HepG2 (cell line): Measurements from ENCODE around the gene DGUOK. TPM values are rescaled to one million over a fixed set of nuclear protein-coding genes. Genes with fewer than 3 reads are reported as not detected.

ENCODE experiments used
- ATAC-seq: fragments of 200-7000 bp; cut with Tn5 transposase; 3 replicates; pipeline ENCODE4 v1.9.1; 2020; ENCODE audit warnings: mild to moderate bottlenecking, moderate library complexity
- BruUV-seq: library from RNA; stranded (reverse); fragments of 400-500 nt; replicated peaks from 2 replicates; lab custom pipeline; 2021; lab: Mats Ljungman, UMichigan
- CTCF ChIA-PET: fragments of 300-600 bp; formaldehyde crosslinking; extraction: SDS; loops from one replicate; lab custom pipeline; 2021; ENCODE audit warnings: low total read pairs, inconsistent platforms, low intra/inter-chr PET ratio; lab: Yijun Ruan, JAX
- POLR2A ChIA-PET: fragments of 350-600 bp; sonication (Branson Sonifier 250); formaldehyde crosslinking; loops from one replicate; lab custom pipeline; 2020; ENCODE audit warnings: antibody characterized with exemption, inconsistent platforms; lab: Yijun Ruan, JAX
- DNase-seq: peaks from one replicate; pipeline ENCODE4 v3.0.0-alpha.2; 2015; ENCODE audit warnings: low spot score
- FAIRE-seq: peaks from 3 replicates; lab custom pipeline; 2011; peaks lifted over from hg19 to GRCh38; lab: Jason Lieb, UNC
- H2AFZ ChIP-seq: one replicate; pipeline ENCODE4 v1.6.1; 2011; ENCODE audit warnings: low read length, inconsistent platforms
- H3K27ac ChIP-seq: fragments of 300-600 bp; 3 replicates; pipeline ENCODE4 v1.8.0; 2011; ENCODE audit warnings: mixed run types, mild to moderate bottlenecking, mixed read lengths, low read length, inconsistent platforms; ENCODE audit not compliant: insufficient read depth; ENCODE audit errors: extremely low read length
- H3K27me3 ChIP-seq, 2 experiments: fragments of 200-600 bp in 1 of 2; 2 replicates in 1 of 2; 3 replicates in 1 of 2; pipeline versions ENCODE4 v1.6.0 to v1.8.0; 2011; ENCODE audit warnings: low read length in 2 of 2, mild to moderate bottlenecking in 2 of 2, moderate library complexity in 2 of 2, inconsistent platforms in 1 of 2; ENCODE audit not compliant: insufficient read depth in 2 of 2, control insufficient read depth in 1 of 2
- H3K36me3 ChIP-seq, 2 experiments: fragments of 200-600 bp in 1 of 2; replicated peaks in 1 of 2; 2 replicates in 1 of 2; 3 replicates in 1 of 2; pipeline versions ENCODE4 v1.5.1 to v1.8.0; 2011; ENCODE audit warnings: low read length in 2 of 2, inconsistent platforms in 1 of 2; ENCODE audit not compliant: insufficient read depth in 2 of 2, control insufficient read depth in 1 of 2
- H3K4me1 ChIP-seq: 2 replicates; pipeline ENCODE4 v1.5.1; 2012; ENCODE audit warnings: low read length, inconsistent platforms; ENCODE audit not compliant: insufficient read depth
- H3K4me2 ChIP-seq: 2 replicates; pipeline ENCODE4 v1.6.0; 2011; ENCODE audit warnings: low read depth, low read length, inconsistent platforms
- H3K4me3 ChIP-seq, 3 experiments: fragments of 200-600 bp in 1 of 3; sonication (generic), shearing (Covaris generic) in 1 of 3; replicated peaks in 1 of 3; 2 replicates each; pipeline ENCODE4 v1.5.1; 2011 to 2016; ENCODE audit warnings: low read length in 3 of 3, inconsistent platforms in 2 of 3, low read depth in 2 of 3, mild to moderate bottlenecking in 2 of 3, control low read depth in 1 of 3, mixed read lengths in 1 of 3; ENCODE audit not compliant: insufficient read depth in 1 of 3
- H3K79me2 ChIP-seq: one replicate; pipeline ENCODE4 v1.6.1; 2011; ENCODE audit warnings: low read length, inconsistent platforms; ENCODE audit not compliant: insufficient read depth
- H3K9ac ChIP-seq: 2 replicates; pipeline ENCODE4 v1.6.0; 2011; ENCODE audit warnings: mild to moderate bottlenecking, low read depth, low read length, inconsistent platforms; ENCODE audit not compliant: insufficient read depth
- H3K9me3 ChIP-seq: 2 replicates; pipeline ENCODE4 v1.5.1; 2012; ENCODE audit warnings: mild to moderate bottlenecking, low read length
- H4K20me1 ChIP-seq: 2 replicates; pipeline ENCODE4 v1.6.0; 2011; ENCODE audit warnings: inconsistent platforms, mild to moderate bottlenecking, low read length, moderate library complexity; ENCODE audit not compliant: insufficient read depth
- HNF1B ChIP-seq: sonication (generic); formaldehyde crosslinking; IDR thresholded peaks from 2 replicates; pipeline ENCODE4 v1.5.1; 2020; ENCODE audit warnings: mild to moderate bottlenecking, moderate library complexity, missing genetic modification reagents
- ZFX ChIP-seq: sonication (generic); formaldehyde crosslinking; IDR thresholded peaks from 2 replicates; pipeline ENCODE4 v1.4.0; 2020; ENCODE audit warnings: mild to moderate bottlenecking, low read depth, missing genetic modification reagents, moderate library complexity
- ZNF234 ChIP-seq: sonication (generic); formaldehyde crosslinking; conservative IDR thresholded peaks from 2 replicates; pipeline ENCODE4 v1.5.1; 2020; ENCODE audit warnings: mild to moderate bottlenecking, missing genetic modification reagents
- WGBS: methylation state at CpG from one replicate; pipeline ENCODE4 v1.1.6; 2017; ENCODE audit warnings: low lambda C conversion rate; 5-methylcytosine and 5-hydroxymethylcytosine counted together
- in situ Hi-C: cut with HindIII; loops from 2 replicates; pipeline ENCODE4 v1.10.0; 2017; ENCODE audit warnings: low pct_unique_long_range_greater_than_20kb; ENCODE audit not compliant: extremely low pct_ligation_motif_present
- intact Hi-C: fragments of 100-400 bp; cut with micrococcal nuclease; formaldehyde crosslinking; loops from one replicate; pipeline ENCODE4 v1.10.0; 2022; ENCODE audit not compliant: unreplicated experiment
- polyA plus RNA-seq, 8 experiments: library from polyadenylated mRNA; depleted of rRNA in 3 of 8; stranded (reverse) in 7 of 8; unstranded in 1 of 8; fragments of >200 nt; fragmentation: Illumina TruSeq in 4 of 8; extraction: Trizol in 4 of 8; gene quantifications; 2 replicates each; pipeline versions ENCODE4 v1.2.1 to v1.2.3, GENCODE V29; 2011 to 2016; ENCODE audit warnings: low read depth in 4 of 8, missing spikeins in 1 of 8, mixed read lengths in 1 of 8; ENCODE audit not compliant: insufficient read depth in 1 of 8
- total RNA-seq, 5 experiments: library from RNA; depleted of rRNA; stranded (reverse); fragments of >200 nt; fragmentation: Illumina TruSeq; extraction: Trizol; gene quantifications; 2 replicates each; pipeline ENCODE4 v1.2.3, GENCODE V29; 2016; ENCODE audit warnings: low read depth in 1 of 5
- TF ChIP-seq, protein P1 (sequence below): sonication (generic); formaldehyde crosslinking; IDR thresholded peaks from 2 replicates; pipeline ENCODE4 v1.4.0; 2020; ENCODE audit warnings: missing genetic modification reagents

The DGUOK gene
- total and polyA plus RNA-seq, 2 of the 13 experiments (the other 11 are each of a cell fraction or from before 2014, with no cell fraction given) = 105 to 137 TPM

DNA sequence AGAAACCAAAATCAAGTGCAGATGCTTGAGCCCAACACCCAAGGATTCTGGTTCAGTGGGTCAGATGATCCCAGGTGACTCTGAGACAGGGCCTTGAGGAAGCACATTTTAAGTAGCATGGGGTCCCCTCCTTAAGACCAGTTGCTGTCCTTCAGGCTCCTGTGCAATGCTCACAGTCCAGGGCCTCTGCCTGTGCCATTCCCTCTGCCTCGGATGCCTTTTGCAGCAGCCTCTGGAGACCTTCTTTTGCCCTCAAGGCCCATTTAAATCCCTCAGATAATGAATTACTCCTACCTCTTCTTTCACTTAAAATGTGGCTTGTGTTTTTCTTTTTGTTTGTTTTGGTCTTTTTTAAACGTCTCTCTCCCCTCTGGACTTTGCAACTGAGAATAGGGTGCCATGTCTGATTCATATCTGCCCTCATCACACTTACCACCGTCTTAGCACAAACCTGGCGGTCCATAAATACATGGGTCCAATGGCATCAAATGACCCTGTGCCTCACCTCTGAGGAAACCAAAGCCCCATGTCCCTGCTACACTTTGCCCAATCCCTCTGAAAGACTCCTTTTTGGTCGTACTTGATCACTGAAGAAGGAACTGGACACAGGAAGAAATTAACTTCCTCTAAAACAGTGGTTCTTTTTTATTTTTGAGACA lies 19.7 kb upstream of the DGUOK start:
- Histone ChIP-seq H3K9me3 (no peaks in the 10 kb centered on the region), H3K9ac (no peak overlapping the region), H3K27ac (no peak overlapping the region), H3K4me3 (no peak overlapping the region), H3K4me1 (peaks cover 15% of the 10 kb centered on the region), H3K27me3 (peaks cover 2 to 23% of the 10 kb centered on the region in 2 experiments; a peak in 3 of 5 replicates), H2AFZ (no peak overlapping the region), H3K36me3 (no peaks in the 10 kb centered on the region), H4K20me1 (no peaks in the 10 kb centered on the region), H3K79me2 (no peaks in the 10 kb centered on the region), H3K4me2 (no peak overlapping the region)
- TF ChIP-seq HNF1B (no peak), ZNF234 (CRISPR knock-in tag) (no peak), ZFX (no peak)
- TF ChIP-seq, protein P1, sequence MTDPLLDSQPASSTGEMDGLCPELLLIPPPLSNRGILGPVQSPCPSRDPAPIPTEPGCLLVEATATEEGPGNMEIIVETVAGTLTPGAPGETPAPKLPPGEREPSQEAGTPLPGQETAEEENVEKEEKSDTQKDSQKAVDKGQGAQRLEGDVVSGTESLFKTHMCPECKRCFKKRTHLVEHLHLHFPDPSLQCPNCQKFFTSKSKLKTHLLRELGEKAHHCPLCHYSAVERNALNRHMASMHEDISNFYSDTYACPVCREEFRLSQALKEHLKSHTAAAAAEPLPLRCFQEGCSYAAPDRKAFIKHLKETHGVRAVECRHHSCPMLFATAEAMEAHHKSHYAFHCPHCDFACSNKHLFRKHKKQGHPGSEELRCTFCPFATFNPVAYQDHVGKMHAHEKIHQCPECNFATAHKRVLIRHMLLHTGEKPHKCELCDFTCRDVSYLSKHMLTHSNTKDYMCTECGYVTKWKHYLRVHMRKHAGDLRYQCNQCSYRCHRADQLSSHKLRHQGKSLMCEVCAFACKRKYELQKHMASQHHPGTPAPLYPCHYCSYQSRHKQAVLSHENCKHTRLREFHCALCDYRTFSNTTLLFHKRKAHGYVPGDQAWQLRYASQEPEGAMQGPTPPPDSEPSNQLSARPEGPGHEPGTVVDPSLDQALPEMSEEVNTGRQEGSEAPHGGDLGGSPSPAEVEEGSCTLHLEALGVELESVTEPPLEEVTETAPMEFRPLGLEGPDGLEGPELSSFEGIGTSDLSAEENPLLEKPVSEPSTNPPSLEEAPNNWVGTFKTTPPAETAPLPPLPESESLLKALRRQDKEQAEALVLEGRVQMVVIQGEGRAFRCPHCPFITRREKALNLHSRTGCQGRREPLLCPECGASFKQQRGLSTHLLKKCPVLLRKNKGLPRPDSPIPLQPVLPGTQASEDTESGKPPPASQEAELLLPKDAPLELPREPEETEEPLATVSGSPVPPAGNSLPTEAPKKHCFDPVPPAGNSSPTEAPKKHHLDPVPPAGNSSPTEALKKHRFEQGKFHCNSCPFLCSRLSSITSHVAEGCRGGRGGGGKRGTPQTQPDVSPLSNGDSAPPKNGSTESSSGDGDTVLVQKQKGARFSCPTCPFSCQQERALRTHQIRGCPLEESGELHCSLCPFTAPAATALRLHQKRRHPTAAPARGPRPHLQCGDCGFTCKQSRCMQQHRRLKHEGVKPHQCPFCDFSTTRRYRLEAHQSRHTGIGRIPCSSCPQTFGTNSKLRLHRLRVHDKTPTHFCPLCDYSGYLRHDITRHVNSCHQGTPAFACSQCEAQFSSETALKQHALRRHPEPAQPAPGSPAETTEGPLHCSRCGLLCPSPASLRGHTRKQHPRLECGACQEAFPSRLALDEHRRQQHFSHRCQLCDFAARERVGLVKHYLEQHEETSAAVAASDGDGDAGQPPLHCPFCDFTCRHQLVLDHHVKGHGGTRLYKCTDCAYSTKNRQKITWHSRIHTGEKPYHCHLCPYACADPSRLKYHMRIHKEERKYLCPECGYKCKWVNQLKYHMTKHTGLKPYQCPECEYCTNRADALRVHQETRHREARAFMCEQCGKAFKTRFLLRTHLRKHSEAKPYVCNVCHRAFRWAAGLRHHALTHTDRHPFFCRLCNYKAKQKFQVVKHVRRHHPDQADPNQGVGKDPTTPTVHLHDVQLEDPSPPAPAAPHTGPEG (CRISPR knock-in tag) = no peak
- ChIA-PET CTCF (no interaction called here), POLR2A (no interaction called here)
- intact Hi-C loops = no loop called here
- FAIRE-seq (no peak), DNase-seq (no peak), ATAC-seq (peak; percentile 27; the same call in 2 of the 3 replicates)
- 36% methylated on average over 5 of the region's 5 CpGs for WGBS
- no TSS peak for BruUV-seq
- in situ Hi-C loops = no loop called here
